Measurements from ENCODE around the gene ENPP1. TPM values are rescaled to one million over a fixed set of nuclear protein-coding genes. Genes with fewer than 3 reads are reported as not detected.

The ENPP1 gene
- total RNA-seq, 1 donor from 2014 or later: 4.5 TPM

DNA sequence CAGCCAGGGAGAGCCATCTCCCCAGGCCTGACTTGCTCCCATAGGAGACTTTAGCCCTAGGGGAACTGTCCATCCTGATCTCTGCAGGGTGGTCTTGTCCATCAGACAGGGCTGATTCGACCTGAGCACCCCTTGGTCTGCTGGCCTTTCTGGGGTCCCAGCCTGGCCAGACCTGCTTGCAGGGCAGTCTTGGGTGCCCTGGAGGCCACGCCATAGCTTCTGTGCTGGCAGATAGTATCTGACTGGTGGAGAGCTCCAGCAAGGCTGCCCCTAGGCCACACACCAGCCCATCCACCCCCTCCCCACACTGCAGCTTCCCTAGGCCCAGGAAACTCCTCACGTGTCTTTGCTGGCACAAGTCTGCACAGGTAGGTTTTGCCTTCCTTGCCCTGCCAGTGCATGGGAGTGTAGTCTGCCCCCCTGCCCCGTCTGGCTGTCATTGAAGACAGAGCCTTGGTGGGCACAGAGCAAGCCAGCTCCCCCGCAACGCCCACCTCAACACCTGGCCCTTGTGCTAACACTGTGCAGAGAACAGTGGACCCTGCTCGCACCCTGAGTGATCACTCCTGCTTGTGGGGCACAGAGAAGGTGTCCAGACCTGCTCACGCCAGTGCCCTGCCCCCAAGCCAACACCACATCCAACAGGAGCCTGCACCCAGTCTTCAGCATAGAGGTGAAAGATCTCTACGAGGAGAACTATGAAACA lies 111.0 kb downstream of the ENPP1 start:
- DNase-seq (ENCODE audit: low spot score in 2 of 2): no peak
- no peaks in the 10 kb centered on the region for H3K36me3 ChIP-seq
- intact Hi-C loops (cut with DNase I): loop anchor here (5.0 kb wide), 1 partner anchor 358 kb away; no protein-coding TSS in a partner anchor
- no peak overlapping the region for H3K4me3 ChIP-seq
- H3K9me3 ChIP-seq: peaks cover 8 to 14% of the 10 kb centered on the region in 2 donors
- no peaks in the 10 kb centered on the region for H3K4me1 ChIP-seq
- no peak overlapping the region for H3K27ac ChIP-seq
- TF ChIP-seq CTCF (IDR thresholded peaks at IDR 0.05): no peak
- no peaks in the 10 kb centered on the region for H3K27me3 ChIP-seq

GRCh38 chr6:131920656-131921055 lies 112.8 kb downstream of the ENPP1 start:
- no peak for DNase-seq (ENCODE audit: low spot score in 2 of 2)
- TF ChIP-seq CTCF (IDR thresholded peaks at IDR 0.05): no peak

GRCh38 chr6:131923356-131923755 lies 115.5 kb downstream of the ENPP1 start:
- H3K27ac ChIP-seq: no peak overlapping the region
- H3K4me3 ChIP-seq: no peak overlapping the region
- intact Hi-C loops (cut with DNase I): no loop called here
- peak; percentile 8 to 51 (median 40) for TF ChIP-seq CTCF (IDR thresholded peaks at IDR 0.05)
- H3K4me1 ChIP-seq: no peaks in the 10 kb centered on the region
- no peaks in the 10 kb centered on the region for H3K27me3 ChIP-seq
- no peak for DNase-seq (ENCODE audit: low spot score in 2 of 2)
- no peaks in the 10 kb centered on the region for H3K36me3 ChIP-seq
- peaks cover 9 to 14% of the 10 kb centered on the region in 2 donors for H3K9me3 ChIP-seq

More at GRCh38 chr6:131920656-131921055, 112.8 kb downstream of the ENPP1 start:
- Histone ChIP-seq H3K27me3 (no peaks in the 10 kb centered on the region), H3K9me3 (peaks cover 9 to 14% of the 10 kb centered on the region in 2 donors), H3K27ac (no peak overlapping the region), H3K4me3 (no peak overlapping the region), H3K4me1 (no peaks in the 10 kb centered on the region), H3K36me3 (no peaks in the 10 kb centered on the region)
- intact Hi-C loops (cut with DNase I): no loop called here

- Histone ChIP-seq H3K27me3 (no peaks in the 10 kb centered on the region), H3K36me3 (no peaks in the 10 kb centered on the region), H3K27ac (no peak overlapping the region), H3K4me1 (no peaks in the 10 kb centered on the region), H3K4me3 (no peak overlapping the region), H3K9me3 (peaks cover 9 to 14% of the 10 kb centered on the region in 2 donors)
- peak; percentile 50 to 74 (median 56) for TF ChIP-seq CTCF (IDR thresholded peaks at IDR 0.05)
- no peak for DNase-seq (ENCODE audit: low spot score in 2 of 2)
- intact Hi-C loops (cut with DNase I): loop anchor here (2.0 to 5.0 kb wide), 4 partner anchors 237 to 557 kb away; no protein-coding TSS in a partner anchor
Observed at GRCh38 chr6:131924881-131925474, 117.2 kb downstream of the ENPP1 start.

- intact Hi-C loops (cut with DNase I): loop anchor here (5.0 kb wide), 2 partner anchors 233 to 553 kb away; no protein-coding TSS in a partner anchor
Observed at GRCh38 chr6:131929264-131929663, 121.4 kb downstream of the ENPP1 start.

More at GRCh38 chr6:131929264-131929663, 121.4 kb downstream of the ENPP1 start:
- no peak for DNase-seq (ENCODE audit: low spot score in 2 of 2)
- Histone ChIP-seq H3K4me1 (peaks cover 0 to 8% of the 10 kb centered on the region in 2 donors), H3K9me3 (no peaks in the 10 kb centered on the region), H3K4me3 (no peak overlapping the region), H3K36me3 (no peaks in the 10 kb centered on the region), H3K27ac (no peak overlapping the region), H3K27me3 (no peaks in the 10 kb centered on the region)
- no peak for TF ChIP-seq CTCF (IDR thresholded peaks at IDR 0.05)

Measured in ascending aorta (tissue), 2 donors.